Activated CD8-positive, alpha-beta memory T cell treated with anti-CD3 and anti-CD28 coated beads, Interleukin-2, amount 50 U/mL, for 4 hours (primary cell): ENCODE data around the gene MT1G.

Source experiments
- DNase-seq: peaks from one replicate; pipeline ENCODE4 v3.0.0-alpha.2; 2020

Gene MT1G

GRCh38 chr16:56662357-56663354 lies 5.2 kb downstream of the MT1G start:
- DNase-seq: peak; percentile 22

- DNase-seq: no peak
Observed at GRCh38 chr16:56658327-56658875, 9.5 kb downstream of the MT1G start.

- DNase-seq: peak; percentile 64
Observed at GRCh38 chr16:56657555-56658326, 10.1 kb downstream of the MT1G start, which contains the start of gene MT1F. Gene MT1F (plus strand): TSS chr16:56657959. CDS start chr16:56658059, 100 bp downstream.

GRCh38 chr16:56653218-56653617 lies 14.6 kb downstream of the MT1G start:
- no peak for DNase-seq

DNA sequence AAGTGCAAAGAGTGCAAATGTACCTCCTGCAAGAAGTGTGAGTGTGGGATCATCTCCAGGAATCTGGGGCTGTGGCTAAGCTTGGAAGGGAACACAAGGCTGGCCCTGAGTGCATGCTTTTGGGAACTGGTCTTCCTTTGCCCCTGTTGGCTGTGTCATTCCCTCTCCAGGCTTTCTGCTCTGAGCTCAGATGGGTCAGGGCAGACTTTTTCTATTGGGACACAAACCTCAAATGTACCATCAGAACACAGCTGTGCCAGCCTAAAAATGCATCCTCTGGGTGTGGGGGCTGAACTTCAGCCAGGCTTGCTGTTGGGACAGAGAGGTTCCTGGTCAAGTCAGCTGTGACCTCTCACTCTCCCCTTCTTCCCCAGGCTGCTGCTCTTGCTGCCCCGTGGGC lies 15.3 kb downstream of the MT1G start:
- DNase-seq: no peak

DNA sequence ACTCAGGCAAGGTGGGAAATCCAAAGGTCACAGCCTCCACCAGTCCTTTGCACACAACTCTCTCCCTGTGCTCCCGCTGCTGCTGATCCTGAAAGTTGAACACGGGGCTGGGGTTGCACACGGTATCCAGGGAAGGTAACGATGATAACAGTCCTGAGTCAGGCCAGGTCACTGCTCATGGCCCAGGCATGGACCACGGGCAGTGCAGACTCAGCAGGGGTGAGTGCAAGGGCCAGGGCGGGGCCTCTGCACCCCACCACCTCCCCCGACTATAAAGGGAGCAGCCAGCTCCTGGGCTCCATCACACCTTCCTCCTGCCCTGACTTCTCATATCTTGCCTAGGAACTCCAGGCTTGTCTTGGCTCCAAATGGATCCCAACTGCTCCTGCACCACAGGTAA lies 16.3 kb downstream of the MT1G start, which contains the start of gene MT1B:
Gene MT1B, plus strand, starts transcription at position 301 of the 400 bp plus-strand sequence. Its CDS starts 68 bp downstream, at position 369.
- DNase-seq: no peak

- no peak for DNase-seq
Observed at GRCh38 chr16:56649820-56650219, 18.0 kb downstream of the MT1G start.

DNA sequence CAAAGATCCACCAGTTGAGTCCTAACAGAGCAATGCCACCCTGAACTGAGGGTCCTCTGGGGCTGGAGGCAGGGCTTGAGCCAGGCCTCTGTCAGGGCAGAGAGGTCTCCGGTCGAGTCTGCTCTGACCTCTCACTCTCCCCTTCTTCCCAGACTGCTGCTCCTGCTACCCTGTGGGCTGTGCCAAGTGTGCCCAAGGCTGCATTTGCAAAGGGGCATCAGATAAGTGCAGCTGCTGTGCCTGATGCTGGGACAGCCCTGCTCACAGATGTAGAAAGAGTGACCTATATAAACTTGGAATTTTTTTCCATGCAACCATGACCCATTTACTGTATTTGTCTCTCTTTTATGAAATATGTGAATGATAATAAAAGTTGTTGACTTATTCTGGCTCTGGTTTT lies 18.6 kb downstream of the MT1G start:
- no peak for DNase-seq

GRCh38 chr16:56647641-56648431 lies 20.0 kb downstream of the MT1G start:
- no peak for DNase-seq

DNA sequence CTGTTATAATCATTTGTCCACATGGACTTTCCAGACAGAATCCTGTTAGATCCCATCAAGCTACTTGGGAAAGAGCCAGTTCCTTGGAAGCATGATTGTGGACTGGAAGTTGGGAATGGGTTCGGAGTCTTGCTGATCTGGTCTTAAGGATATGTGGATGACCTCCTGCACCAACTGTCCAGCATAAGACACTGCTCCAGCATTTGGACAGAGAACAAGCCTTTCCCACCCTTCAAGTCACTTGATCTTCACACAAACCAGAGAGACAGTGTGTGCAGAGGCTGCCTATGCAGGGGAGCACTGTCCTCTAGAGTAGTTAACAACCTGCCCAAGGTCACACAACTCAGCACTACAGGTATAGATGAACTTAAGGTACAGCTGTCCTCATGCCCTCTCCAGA lies 22.0 kb downstream of the MT1G start:
- no peak for DNase-seq

GRCh38 chr16:56645311-56645710 lies 22.6 kb downstream of the MT1G start:
- DNase-seq: no peak

DNA sequence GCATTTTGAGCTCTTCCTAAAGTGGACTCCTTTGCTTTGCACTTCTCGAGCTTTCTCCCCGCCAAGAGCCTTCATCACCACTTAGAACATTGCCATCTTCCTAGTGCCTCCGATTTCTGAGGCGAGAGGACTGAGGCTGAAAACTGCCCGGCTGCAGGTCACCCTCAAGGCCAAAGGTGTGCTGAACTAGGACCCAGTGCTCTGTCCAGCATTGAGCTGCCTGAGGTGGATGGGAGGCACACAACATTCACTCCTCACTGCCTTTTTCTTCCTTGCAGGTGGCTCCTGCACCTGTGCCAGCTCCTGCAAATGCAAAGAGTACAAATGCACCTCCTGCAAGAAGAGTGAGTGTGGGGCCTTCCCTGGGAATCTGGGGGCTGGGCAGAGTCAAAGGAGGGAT lies 24.0 kb downstream of the MT1G start:
- no peak for DNase-seq

DNA sequence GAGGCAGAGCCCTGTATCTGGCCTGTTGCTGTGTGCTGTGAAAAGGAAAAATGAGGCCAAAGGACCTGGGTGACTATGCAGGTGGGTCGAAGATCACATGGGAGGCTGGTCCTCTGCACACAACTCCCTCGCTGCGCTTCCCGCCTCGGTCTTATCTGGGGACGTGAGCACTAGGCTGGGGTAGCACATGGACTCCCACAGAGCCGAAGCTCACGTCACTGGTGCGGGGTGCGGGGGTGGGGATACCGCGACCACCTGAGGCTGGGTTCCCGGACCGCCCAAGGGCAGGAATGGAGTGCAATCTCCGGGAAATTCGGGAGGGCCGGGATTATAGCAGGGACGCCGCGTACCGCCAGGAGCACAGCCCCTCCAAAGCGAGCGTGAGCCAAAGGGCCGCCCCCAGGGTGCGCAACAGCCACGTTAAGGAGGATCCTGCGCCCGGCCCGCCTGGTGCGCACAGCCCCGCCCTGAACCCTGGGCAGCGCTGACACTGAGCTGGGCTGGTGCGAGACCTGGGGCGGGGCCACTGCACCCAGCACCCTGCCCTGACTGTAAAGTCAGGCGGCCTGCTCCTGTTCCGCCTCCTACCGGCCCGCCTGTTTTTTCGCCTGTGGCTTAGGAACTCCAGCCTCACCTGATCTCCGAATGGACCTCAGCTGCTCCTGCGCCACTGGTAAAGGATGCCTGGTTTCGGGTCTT lies 24.6 kb downstream of the MT1G start:
- DNase-seq: peak; percentile 78

GRCh38 chr16:56641166-56641565 lies 26.7 kb downstream of the MT1G start:
- no peak for DNase-seq

DNA sequence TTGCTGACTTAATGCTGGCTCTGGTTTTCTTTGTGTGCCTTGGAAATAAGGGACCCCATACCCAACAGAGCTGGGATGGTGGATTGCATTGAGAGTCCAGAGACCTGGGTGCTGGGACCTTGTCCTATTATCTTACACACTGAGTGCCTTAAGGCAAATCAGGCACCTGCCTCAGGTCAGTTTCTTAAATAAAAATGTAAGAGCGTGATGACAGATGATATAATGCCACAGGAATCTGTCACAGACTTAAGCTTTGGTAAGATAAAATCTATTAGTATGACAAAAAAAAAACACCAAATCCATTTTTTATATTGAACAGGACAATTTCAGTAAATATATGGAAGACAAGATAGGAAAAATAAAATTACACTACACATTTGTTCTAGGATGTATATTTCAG lies 27.8 kb downstream of the MT1G start:
- DNase-seq: no peak

GRCh38 chr16:56639045-56639444 lies 28.8 kb downstream of the MT1G start:
- no peak for DNase-seq

GRCh38 chr16:56637814-56638750 lies 29.8 kb downstream of the MT1G start, which contains the start of gene MT1A:
Gene MT1A (plus strand): TSS chr16:56638666. CDS start chr16:56638739, 73 bp downstream.
- DNase-seq: no peak

DNA sequence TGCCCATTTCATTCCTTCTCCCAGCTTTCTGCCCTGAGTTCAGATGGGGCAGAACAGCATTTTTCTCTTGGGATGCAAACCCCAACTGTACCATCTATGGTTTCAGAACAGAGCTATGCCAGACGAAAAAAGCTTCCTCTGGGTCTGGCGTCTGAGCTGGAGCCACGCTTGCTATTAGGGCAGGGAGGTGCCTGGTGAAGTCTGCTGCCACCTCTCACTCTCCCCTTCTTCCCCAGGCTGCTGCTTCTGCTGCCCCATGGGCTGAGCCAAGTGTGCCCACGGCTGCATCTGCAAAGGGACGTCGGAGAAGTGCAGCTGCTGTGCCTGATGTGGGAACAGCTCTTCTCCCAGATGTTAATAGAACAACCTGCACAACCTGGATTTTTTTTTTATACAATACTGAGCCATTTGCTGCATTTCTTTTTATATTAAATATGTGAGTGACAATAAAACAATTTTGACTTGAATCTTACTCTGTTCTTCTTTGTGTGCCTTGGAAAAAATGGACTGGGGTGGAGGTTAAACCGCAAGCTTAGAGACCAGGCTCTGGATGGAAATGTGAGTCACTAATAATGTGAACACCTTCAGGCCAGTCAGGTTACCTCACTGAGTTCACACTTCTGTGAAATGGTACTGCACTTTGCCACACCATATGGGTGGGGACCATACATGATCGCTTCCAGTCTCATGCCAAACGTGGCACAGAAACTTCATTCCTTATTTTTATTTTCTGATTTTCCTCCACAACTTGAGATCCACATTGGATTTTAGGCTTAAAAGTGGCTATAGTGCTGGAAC lies 31.1 kb downstream of the MT1G start:
- DNase-seq: no peak

- DNase-seq: no peak
Observed at GRCh38 chr16:56635441-56635967, 32.4 kb downstream of the MT1G start.
